Ascending aorta (tissue), 2 donors: ENCODE measurements around the gene MLXIPL. TPM values are rescaled to one million over a fixed set of nuclear protein-coding genes. Genes with fewer than 3 reads are reported as not detected.
A peak's percentile ranks its signal among the peaks of the same experiment; 100 is the strongest.

ENCODE experiments used
- DNase-seq, 2 donors: peaks; one replicate each; pipeline ENCODE4 v3.0.0-alpha.2; 2019; ENCODE audit warnings: low spot score in 2 of 2
- H3K27ac ChIP-seq, 2 donors: fragments of 200-600 bp; sonication (generic); one replicate each; pipeline ENCODE4 v1.5.1; 2016 to 2017; ENCODE audit warnings: mild to moderate bottlenecking in 1 of 2
- H3K27me3 ChIP-seq: fragments of 200-600 bp; sonication (generic); one replicate; pipeline ENCODE4 v1.5.1; 2017
- H3K36me3 ChIP-seq, 2 donors: fragments of 200-600 bp; sonication (generic); one replicate each; pipeline ENCODE4 v1.5.1; 2016
- H3K4me1 ChIP-seq, 2 donors: fragments of 200-600 bp; sonication (generic); one replicate each; pipeline ENCODE4 v1.5.1; 2016 to 2017; ENCODE audit warnings: mild to moderate bottlenecking in 1 of 2
- H3K4me3 ChIP-seq, 2 donors: fragments of 200-600 bp; sonication (generic); one replicate each; pipeline ENCODE4 v1.5.1; 2016 to 2017; ENCODE audit warnings: mild to moderate bottlenecking in 1 of 2
- H3K9me3 ChIP-seq, 2 donors: fragments of 200-600 bp; sonication (generic); one replicate each; pipeline ENCODE4 v1.5.1; 2016
- CTCF ChIP-seq, 3 experiments: fragments of 200-600 bp in 2 of 3; fragments of 450-650 bp in 1 of 3; sonication (generic) in 2 of 3; IDR thresholded peaks; one replicate each; pipeline ENCODE4 v1.5.1; 2016 to 2019; ENCODE audit warnings: antibody characterized with exemption in 3 of 3, mild to moderate bottlenecking in 1 of 3, moderate library complexity in 1 of 3
- intact Hi-C: fragments of 100-400 bp; cut with DNase I; formaldehyde crosslinking; loops from one replicate; pipeline ENCODE4 v1.15.1; 2023
- total RNA-seq: library from RNA; depleted of rRNA; stranded (reverse); fragments of >200 nt; gene quantifications from one replicate; pipeline ENCODE4 v1.1.0, GENCODE V29; 2016

MLXIPL gene
- total RNA-seq, result 297 TPM

GRCh38 chr7:73623798-73624668 is at the start of gene MLXIPL:
TSS of gene MLXIPL (minus strand) at chr7:73624522. CDS start at chr7:73624492, 30 bp downstream.
- intact Hi-C loops, result no loop called here
- peak in 1 of 2 donors; percentile 76 for DNase-seq
- peaks cover 22% of the 10 kb centered on the region for H3K27me3 ChIP-seq
- no peaks in the 10 kb centered on the region for H3K9me3 ChIP-seq
- TF ChIP-seq CTCF (IDR thresholded peaks at IDR 0.05), result no peak
- no peak within 1 kb of the TSS for H3K27ac ChIP-seq
- H3K36me3 ChIP-seq, result no peaks in the 10 kb centered on the region
- peak within 1 kb of the TSS; percentile 46 to 64 for H3K4me3 ChIP-seq
- peaks cover 7 to 15% of the 10 kb centered on the region in 2 donors for H3K4me1 ChIP-seq

GRCh38 chr7:73671857-73672445 is 47.6 kb upstream of the MLXIPL start:
- H3K36me3 ChIP-seq, result no peaks in the 10 kb centered on the region
- intact Hi-C loops, result no loop called here
- no peaks in the 10 kb centered on the region for H3K9me3 ChIP-seq

GRCh38 chr7:73671322-73671661 is 47.0 kb upstream of the MLXIPL start:
- intact Hi-C loops, result no loop called here
- DNase-seq, result no peak

More at GRCh38 chr7:73671857-73672445, 47.6 kb upstream of the MLXIPL start:
- H3K4me1 ChIP-seq, result peaks cover 4 to 11% of the 10 kb centered on the region in 2 donors
- H3K4me3 ChIP-seq, result no peak overlapping the region
- no peak for TF ChIP-seq CTCF (IDR thresholded peaks at IDR 0.05)
- H3K27ac ChIP-seq, result no peak overlapping the region
- DNase-seq, result no peak
- no peaks in the 10 kb centered on the region for H3K27me3 ChIP-seq

GRCh38 chr7:73669858-73670385 is 45.6 kb upstream of the MLXIPL start:
- TF ChIP-seq CTCF (IDR thresholded peaks at IDR 0.05), result no peak
- DNase-seq, result no peak
- H3K27me3 ChIP-seq, result no peaks in the 10 kb centered on the region
- no peaks in the 10 kb centered on the region for H3K36me3 ChIP-seq
- no peak overlapping the region for H3K4me3 ChIP-seq
- peaks cover 4 to 11% of the 10 kb centered on the region in 2 donors for H3K4me1 ChIP-seq
- no peak overlapping the region for H3K27ac ChIP-seq
- no peaks in the 10 kb centered on the region for H3K9me3 ChIP-seq
- intact Hi-C loops, result loop anchor here (2.0 kb wide), 1 partner anchor 51 kb away; no protein-coding TSS in a partner anchor

More at GRCh38 chr7:73671322-73671661, 47.0 kb upstream of the MLXIPL start:
- Histone ChIP-seq H3K4me1 (peaks cover 4 to 11% of the 10 kb centered on the region in 2 donors), H3K36me3 (no peaks in the 10 kb centered on the region), H3K9me3 (no peaks in the 10 kb centered on the region), H3K27ac (no peak overlapping the region), H3K4me3 (no peak overlapping the region), H3K27me3 (no peaks in the 10 kb centered on the region)
- no peak for TF ChIP-seq CTCF (IDR thresholded peaks at IDR 0.05)

- Histone ChIP-seq H3K9me3 (no peaks in the 10 kb centered on the region), H3K27me3 (no peaks in the 10 kb centered on the region), H3K27ac (no peak overlapping the region), H3K4me1 (peaks cover 4 to 11% of the 10 kb centered on the region in 2 donors), H3K4me3 (peak overlapping the region in 1 of 2 donors; percentile 69), H3K36me3 (no peaks in the 10 kb centered on the region)
- intact Hi-C loops, result loop anchor here (2.0 kb wide), 1 partner anchor 52 kb away; no protein-coding TSS in a partner anchor
- no peak for DNase-seq
- TF ChIP-seq CTCF (IDR thresholded peaks at IDR 0.05), result no peak
These were observed 45.0 kb upstream of the MLXIPL start for GRCh38 chr7:73669288-73669701.
